Hematopoietic multipotent progenitor cell treated with erythropoietin and hydrocortisone succinate and interleukin-3 and kit ligand, for 8 days (in vitro differentiated cells): ENCODE results near the gene RBL1.
"Not testable (repeated sequence)": the region's sequence is repeated elsewhere in the genome, so short reads cannot be mapped to it uniquely, and the experiment has no call there.

Source experiments
- DNase-seq: peaks from one replicate; pipeline ENCODE4 v3.0.0-alpha.2; 2015

RBL1 gene

DNA sequence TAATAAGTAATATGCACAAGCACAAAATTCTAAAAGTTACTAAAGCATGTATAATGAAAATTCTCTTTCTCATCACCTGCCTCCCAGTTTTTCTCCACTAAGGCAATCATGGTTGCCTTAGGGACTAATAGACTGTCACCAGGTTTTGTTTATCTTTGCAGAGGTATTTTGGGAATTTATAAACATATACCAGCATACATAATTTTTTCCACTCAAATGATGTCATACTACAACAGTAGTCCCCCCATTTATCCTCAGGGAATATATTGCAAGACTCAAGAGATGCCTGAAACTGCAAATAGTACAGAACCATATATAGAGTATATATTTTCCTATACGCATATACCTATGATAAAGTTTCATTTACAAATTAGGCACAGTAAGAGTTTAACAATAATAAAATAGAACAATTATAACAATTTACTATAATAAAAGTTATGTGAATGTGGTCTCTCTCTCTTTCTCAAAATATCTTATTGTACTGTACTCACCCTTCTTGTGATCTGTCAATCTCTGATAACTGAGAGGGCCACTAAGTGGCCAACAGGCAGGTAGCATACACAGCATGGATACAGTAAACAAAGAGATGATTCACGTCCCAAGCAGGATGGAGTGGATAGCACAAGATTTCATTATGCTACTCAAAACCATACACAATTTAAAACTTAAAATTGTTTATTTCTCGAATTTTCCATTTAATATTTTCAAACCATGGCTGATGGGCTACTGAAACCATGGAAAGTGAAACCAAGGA is 19.7 kb downstream of the RBL1 start:
- DNase-seq = no peak

DNA sequence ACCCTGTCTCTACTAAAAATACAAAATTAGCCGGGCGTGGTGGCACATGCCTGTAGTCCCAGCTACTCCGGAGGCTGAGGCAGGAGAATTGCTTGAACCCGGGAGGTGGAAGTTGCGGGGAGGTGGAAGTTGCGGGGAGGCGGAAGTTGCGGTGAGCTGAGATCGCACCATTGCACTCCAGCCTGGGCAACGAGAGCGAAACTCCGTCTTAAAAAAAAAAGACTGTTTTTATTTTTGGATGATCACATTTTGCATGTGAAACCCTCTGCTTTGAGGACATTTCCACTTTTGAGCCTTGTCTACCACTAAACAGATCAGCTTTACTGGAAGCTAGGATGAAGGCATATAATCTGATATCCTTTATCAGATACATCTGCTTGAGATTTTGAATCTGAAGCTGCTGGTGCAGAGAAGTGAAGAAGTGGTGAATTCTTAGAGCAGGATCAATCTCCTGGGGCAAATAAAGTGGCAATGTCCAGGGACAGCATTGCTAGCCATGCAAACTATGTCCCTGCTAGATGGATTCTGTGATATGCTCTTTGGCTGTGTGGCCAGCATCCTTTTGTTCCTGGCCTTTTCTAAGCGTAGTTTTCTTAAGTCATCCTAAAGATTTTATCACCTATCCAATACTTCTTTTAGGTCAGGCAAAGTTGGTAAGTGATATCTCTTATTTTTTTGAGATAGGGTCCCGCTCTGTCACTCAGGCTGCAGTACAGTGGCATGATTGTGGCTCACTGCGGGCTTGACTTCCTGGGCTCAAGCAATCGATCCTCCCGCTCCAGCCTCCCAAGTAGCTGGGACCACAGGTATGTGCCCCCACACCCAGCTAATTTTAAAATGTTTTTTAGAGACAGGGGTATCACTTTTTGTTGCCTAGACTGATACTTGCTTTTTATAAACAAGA is 23.3 kb downstream of the RBL1 start:
- DNase-seq = no peak

DNA sequence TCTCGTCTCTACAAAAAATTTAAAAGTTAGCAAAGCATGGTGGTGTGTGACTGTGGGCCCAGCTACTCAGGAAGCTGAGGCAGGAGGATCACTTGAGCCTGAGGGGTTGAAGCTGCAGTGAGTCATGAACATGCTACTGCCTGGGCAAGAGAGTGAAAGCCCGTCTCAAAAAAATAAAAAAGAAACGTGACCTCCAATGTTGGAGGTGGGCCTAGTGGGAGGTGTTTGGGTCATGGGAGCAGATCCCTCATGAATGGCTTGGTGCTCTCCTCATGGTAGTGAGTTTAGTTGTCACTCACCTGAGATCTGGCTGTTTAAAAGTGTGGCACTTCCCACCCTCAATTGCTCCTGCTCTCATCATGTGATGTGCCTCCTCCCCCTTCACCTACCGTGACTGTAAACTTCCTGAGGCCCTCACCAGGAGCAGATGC is 24.3 kb downstream of the RBL1 start:
- no peak for DNase-seq

DNA sequence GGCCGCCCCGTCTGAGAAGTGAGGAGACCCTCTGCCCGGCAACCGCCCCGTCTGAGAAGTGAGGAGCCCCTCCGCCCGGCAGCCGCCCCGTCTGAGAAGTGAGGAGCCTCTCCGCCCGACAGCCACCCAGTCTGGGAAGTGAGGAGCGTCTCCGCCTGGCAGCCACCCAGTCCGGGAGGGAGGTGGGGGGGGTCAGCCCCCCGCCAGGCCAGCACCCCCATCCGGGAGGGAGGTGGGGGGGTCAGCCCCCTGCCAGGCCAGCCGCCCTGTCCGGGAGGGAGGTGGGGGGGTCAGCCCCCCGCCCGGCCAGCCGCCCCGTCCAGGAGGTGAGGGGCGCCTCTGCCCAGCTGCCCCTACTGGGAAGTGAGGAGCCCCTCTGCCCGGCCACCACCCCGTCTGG is 26.2 kb downstream of the RBL1 start:
- DNase-seq = not testable (repeated sequence)

DNA sequence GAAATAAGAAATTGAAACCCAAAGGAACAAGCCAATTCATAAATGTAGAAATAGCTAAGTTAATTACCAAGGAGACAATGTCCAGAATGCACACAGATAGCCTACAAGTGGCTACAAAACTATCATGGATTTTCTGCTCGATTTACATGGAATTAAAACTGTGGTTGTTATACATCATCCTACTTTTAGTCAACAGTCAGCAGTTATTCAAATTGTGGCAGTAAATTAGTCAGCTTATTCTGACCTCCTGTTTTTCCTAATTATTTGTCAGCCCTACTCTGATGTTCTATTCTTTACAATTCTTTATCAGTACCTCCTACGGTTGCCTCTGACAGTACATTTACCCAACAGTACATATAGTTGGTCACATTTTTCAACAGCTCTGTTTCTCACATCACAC is 29.6 kb downstream of the RBL1 start:
- DNase-seq = no peak

DNA sequence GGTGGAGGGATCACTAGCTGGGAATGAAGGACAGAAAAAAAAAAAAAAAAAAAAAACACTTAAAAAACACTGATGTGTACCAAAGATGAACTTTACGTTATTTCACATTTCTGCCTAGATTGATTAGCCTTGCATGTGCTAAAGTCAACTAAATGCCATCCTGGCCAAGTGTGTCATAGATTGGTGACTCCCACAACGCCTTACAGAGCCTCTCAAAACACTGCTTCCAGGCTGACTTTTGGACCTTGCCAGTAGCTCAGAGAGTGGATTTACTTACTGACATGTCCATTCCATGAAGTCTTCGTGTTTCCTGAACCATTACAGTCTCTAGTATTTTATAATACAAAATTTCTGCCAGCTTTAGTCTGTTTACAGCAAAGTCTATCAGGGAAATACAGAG is 40.5 kb downstream of the RBL1 start:
- no peak for DNase-seq

DNA sequence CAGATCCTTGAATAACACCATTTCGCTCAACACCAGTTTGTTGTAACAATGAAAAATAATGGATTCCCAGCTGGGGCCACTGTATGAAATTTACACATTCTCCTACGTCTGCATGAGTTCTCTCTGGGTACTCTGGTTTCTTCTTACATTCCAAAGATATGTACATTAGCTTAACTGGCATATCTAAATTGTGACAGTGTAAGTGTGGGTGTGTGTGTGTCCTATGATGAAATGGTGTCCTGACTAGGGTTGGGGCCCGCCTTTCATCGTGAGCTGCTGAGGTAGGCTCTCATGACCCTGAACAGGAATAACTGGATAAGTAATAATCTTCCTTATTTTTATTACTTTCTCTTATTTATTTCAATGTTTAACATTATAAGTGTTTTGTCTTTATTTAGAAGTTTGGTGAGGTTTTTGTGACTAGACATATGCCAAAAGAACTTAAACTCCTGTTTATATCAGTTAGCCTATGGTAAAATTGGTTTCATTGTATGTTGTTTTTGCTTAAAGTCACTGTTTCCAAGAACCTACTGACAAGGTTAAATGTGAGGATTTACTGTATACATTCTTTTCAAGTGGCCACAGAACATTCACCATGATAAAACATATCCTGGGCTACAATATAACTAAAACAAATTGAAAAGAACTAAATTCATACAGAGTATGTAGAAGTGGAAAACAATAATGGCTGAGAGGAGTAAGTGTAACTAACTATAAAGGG is 42.4 kb downstream of the RBL1 start:
- no peak for DNase-seq

DNA sequence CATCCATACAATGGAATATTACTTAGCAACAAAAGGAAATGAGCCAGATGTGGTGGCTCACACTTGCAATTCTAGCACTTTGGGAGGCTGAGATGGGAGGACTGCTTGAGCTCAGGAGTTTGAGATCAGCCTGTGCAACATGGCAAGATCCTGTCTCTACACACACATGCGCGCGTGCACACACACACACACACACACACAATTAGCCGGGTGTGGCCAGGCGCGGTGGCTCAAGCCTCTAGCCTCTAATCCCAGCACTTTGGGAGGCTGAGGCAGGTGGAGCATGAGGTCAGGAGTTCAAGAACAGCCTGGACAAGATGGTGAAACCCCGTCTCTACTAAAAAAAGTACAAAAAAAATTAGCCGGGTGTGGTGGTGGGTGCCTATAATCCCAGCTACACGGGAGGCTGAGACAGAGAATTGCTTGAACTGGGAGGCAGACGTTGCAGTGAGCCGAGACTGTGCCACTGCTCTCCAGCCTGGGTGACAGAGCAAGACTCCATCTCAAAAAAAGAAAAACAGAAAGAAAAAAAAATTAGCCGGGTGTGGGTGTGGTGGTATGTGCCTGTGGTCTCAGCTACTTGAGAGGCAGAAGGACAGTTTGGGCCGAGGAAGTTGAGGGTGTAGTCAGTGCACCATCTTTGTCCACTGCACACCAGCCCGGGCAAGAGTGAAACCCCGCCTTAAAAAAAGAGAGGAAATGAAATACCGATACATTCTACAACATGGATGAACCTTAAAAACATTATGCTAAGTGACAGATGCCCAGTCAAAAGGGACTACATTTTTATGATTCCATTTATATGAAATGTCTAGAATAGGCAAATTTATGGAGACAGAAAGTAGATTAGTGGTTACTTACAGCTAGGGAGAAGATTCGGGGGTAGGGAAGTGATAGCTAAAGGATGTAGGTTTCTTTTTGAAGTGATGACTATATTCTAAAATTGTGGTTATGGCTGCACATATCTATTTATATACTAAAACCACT is 52.5 kb downstream of the RBL1 start:
- no peak for DNase-seq

DNA sequence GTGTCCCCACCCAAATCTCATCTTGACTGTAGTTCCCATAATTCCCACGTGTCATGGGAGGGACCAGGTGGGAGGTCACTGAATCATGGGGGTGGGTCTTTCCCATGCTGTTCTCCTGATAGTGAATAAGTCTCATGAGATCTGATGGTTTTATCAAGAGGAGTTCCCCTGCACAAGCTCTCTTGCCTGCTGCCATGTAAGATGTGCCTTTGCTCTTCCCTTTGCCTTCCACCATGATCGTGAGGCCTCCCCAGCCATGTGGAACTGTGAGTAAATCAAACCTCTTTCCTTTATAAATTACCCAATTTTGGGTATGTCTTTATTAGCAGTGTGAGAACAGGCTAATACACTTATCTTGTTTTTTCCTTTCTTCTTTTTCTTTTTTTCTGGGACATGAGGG is 56.4 kb downstream of the RBL1 start:
- not testable (repeated sequence) for DNase-seq

DNA sequence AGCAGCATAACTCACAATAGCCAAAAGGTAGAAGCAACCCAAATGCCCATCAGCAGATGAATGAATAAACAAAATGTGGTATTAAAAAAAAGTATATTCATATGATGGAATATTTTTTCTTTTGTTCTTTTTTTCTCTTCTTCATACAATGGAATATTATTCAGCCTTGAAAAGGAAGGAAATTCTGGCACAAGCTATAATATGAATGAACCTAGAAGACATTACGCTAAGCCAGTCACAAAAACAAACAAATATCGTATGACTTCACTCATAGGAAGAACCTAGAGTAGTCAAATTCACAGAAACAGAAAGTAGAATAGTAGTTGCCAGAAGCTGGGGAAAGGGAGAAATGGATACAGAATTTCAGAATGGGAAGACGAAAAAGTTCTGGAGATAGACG is 63.7 kb downstream of the RBL1 start:
- no peak for DNase-seq

DNA sequence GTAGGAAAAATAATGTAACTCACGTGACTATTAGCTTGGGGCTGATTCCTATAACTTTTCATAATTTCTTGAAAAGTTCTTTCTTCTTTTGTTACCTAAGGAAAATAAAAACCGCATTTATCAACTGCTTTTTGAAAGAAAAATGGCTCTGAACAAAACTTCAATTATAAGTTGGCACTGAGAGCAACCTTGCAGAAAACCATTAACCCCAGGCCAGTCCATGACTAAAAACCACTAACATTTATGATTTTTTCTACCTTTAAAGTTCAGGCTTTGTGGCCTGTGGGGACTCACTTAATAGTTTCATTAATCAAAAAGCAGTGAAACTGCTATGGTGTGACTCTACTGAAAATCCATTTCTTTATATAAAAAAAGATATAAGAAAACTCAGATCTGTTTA is 75.2 kb downstream of the RBL1 start:
- DNase-seq = no peak

DNA sequence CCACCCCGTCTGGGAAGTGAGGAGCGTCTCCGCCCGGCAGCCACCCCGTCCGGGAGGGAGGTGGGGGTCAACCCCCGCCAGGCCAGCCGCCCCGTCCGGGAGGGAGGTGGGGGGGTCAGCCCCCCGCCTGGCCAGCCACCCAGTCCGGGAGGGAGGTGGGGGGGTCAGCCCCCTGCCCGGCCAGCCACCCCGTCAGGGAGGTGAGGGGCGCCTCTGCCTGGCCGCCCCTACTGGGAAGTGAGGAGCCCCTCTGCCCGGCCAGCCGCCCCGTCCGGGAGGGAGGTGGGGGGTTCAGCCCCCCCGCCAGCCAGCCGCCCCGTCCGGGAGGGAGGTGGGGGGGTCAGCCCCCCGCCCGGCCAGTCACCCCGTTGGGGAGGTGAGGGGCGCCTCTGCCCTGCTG is 83.2 kb downstream of the RBL1 start:
- DNase-seq = not testable (repeated sequence)

DNA sequence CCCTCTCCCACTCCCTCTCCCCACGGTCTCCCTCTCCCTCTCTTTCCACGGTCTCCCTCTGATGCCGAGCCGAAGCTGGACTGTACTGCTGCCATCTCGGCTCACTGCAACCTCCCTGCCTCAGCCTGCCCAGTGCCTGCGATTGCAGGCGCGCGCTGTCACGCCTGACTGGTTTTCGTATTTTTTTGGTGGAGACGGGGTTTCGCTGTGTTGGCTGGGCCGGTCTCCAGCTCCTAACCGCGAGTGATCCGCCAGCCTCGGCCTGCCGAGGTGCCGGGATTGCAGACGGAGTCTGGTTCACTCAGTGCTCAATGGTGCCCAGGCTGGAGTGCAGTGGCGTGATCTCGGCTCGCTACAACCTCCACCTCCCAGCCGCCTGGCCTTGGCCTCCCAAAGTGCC is 83.9 kb downstream of the RBL1 start:
- not testable (repeated sequence) for DNase-seq

DNA sequence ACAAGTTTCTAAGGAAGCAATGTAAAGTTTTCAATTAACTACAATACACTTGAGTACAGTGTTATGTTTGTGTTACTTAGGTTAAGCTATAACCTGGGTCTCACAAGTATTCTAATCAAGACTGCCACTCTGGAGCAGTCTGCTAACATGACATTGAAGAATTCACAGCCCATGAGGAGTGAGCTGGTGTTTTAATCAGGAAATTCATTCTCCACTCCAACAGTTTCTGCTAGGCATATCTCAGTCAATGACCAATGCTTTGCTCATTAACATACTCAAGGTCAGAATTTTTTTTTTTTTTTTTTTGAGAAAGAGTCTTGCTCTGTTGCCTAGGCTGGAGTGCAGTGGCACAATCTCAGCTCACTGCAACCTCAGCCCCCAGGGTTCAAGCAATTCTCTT is 84.7 kb downstream of the RBL1 start:
- no peak for DNase-seq

DNA sequence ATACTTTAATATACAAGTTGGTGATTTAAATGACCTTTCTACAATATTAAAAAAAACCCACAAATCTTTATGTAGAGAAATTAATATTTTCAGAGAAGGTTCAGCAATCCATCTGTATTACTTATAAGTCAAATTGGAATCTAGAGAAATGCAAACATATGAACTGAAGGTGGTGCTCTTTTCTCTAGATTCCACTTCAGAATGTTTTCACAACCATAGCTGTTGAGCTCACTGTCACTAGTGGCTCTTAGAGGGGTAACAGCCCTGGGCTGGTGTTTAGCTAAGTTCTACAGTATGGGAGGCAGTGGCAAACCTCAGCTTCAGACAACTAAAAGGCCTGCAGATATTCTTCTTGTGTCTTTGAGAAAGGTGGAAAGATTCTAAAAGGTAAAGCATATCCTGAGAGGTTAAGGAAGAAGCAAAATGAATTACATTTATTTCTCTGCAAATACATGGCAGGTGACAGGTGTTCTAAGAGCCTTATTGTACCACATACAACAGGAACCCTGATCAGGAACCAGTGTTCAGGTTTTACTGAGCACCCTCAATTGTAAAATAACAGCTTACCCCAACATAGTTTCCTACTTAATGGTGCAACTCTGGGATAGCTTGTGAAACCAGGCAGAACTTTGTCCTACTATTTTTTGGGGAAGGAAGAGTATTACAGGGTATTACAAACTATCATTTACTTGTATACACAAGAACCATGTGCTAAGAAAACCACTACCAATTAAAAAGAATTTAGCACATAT is 87.7 kb downstream of the RBL1 start:
- peak; percentile 25 for DNase-seq

DNA sequence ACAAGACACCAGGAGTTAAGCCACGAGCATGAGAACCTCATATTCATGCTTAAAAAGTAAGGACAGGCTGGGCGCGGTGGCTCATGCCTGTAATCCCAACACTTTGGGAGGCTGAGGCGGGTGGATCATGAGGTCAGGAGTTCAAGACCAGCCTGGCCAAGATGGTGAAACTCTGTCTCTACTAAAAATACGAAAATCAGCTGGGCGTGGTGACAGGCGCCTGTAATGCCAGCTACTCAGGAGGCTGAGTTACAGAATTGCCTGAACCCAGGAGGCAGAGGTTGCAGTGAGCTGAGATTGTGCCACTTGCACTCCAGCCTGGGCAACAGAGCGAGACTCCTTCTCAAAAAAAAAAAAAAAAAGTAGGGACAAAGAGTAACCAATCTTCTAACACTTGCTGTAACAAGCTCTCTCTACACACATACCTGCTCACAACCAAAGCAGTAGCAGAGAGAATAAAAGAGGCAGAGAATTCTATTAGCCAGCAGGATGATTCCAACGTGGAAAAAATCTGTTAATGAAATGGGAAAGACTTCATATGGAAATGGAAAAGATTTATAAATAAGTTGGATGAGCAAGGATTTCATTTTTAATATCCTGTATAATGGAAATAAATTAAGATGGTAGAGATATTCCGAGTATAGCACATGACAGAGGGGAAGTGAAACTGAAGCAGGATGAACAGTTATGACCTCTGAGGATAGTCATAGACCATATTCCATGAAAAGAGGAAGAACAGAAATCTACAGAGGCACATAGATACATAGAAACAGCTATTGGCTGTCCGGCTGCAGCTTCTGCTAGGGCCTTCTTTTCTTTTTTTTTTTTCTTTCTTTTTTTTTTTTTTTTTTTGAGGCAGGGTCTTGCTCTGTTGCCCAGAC is 90.5 kb downstream of the RBL1 start:
- not testable (repeated sequence) for DNase-seq

DNA sequence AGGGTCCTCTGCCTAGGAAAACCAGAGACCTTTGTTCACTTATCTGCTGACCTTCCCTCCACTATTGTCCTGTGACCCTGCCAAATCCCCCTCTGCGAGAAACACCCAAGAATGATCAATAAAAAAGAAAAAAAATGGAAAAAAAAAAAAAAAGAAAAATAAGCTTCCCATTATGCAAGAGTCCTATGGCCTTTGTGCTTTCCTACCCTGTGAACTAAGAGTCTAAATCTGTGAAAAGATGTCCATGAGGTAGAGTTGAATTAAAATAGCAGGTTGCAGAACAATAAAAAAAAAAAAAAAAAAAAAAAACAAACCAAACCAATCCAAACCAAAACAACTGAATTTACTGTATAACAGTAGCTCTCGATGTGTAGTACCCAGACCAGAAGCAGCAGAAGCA is 94.2 kb downstream of the RBL1 start:
- not testable (repeated sequence) for DNase-seq

DNA sequence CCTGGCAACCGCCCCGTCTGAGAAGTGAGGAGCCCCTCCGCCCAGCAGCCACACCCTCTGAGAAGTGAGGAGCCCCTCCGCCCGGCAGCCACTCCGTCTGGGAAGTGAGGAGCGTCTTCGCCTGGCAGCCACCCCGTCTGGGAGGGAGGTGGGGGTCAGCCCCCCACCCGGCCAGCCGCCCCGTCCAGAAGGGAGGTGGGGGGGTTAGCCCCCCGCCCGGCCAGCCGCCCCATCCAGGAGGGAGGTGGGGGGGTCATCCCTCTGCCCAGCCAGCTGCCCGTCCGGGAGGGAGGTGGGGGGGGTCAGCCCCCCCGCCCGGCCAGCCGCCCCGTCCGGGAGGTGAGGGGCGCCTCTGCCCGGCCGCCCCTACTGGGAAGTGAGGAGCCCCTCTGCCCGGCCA is 95.6 kb downstream of the RBL1 start:
- DNase-seq = not testable (repeated sequence)

DNA sequence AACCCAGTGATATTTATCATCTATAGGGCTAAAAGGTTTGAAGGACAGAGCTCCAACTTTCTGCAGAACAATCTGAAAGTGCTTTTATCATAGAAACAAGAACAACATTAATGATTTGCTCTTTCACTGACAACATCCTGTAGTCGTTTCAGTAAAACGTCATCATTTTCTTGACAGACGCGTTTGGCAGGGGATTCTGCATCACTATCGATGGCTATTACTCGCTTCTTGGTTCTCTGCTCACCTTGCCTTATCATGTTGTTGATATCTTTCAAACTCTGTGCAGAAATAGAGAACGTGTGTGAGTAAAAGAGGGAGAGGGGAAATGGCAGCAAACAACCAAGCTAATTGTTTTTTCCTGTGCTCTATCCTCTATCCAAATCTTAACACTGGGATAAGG is 97.1 kb downstream of the RBL1 start:
- DNase-seq = no peak

DNA sequence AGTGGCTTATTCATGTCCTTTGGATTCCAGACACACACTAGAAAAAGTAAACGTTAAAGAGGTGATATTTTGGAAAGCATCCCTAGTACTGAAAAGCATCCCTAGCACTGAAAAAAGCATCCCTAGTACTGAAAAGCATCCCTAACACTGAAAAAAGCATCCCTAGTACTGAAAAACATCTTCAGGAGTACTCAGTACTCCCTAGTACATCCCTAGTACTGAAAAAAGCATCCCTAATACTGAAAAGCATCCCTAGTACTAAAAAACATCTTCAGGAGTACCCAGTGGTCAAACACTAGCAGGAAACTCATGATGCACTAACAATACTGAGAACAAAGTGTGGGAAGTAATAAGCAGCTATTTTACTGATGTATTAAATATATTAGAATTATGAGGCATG is 98.7 kb downstream of the RBL1 start:
- no peak for DNase-seq
